IPS-15b (cell line): ENCODE results near the gene FILIP1L.

Experiments
- H3K27me3 ChIP-seq: one replicate; pipeline ENCODE4 v1.6.1; 2013; ENCODE audit warnings: low read length; ENCODE audit not compliant: control insufficient read depth, insufficient read depth
- H3K36me3 ChIP-seq: one replicate; pipeline ENCODE4 v1.6.1; 2013; ENCODE audit warnings: low read length; ENCODE audit not compliant: control insufficient read depth, insufficient read depth
- H3K4me1 ChIP-seq: one replicate; pipeline ENCODE4 v1.6.1; 2013; ENCODE audit warnings: mild to moderate bottlenecking, low read length; ENCODE audit not compliant: control insufficient read depth, insufficient read depth
- H3K4me3 ChIP-seq: one replicate; pipeline ENCODE4 v1.5.1; 2013; ENCODE audit warnings: low read depth, low read length
- H3K9ac ChIP-seq: one replicate; pipeline ENCODE4 v1.6.1; 2013; ENCODE audit warnings: low read depth, mild to moderate bottlenecking, low read length
- H3K9me3 ChIP-seq: one replicate; pipeline ENCODE4 v1.6.1; 2013; ENCODE audit warnings: mild to moderate bottlenecking, low read length; ENCODE audit not compliant: control insufficient read depth, insufficient read depth

FILIP1L gene

GRCh38 chr3:100032243-100032642, 82.1 kb downstream of the FILIP1L start:
- Histone ChIP-seq H3K4me3 (no peak overlapping the region), H3K9ac (no peak overlapping the region), H3K36me3 (no peaks in the 10 kb centered on the region), H3K4me1 (peaks cover 3% of the 10 kb centered on the region), H3K27me3 (no peaks in the 10 kb centered on the region), H3K9me3 (no peaks in the 10 kb centered on the region)

- H3K27me3 ChIP-seq: no peaks in the 10 kb centered on the region
- H3K4me1 ChIP-seq: no peaks in the 10 kb centered on the region
- H3K36me3 ChIP-seq: no peaks in the 10 kb centered on the region
- no peak overlapping the region for H3K9ac ChIP-seq
- H3K4me3 ChIP-seq: no peak overlapping the region
- H3K9me3 ChIP-seq: no peaks in the 10 kb centered on the region
Measured at GRCh38 chr3:100030914-100031425, 83.3 kb downstream of the FILIP1L start.

GRCh38 chr3:100030346-100030745, 84.0 kb downstream of the FILIP1L start:
- Histone ChIP-seq H3K9me3 (no peaks in the 10 kb centered on the region), H3K4me1 (no peaks in the 10 kb centered on the region), H3K36me3 (no peaks in the 10 kb centered on the region), H3K4me3 (no peak overlapping the region), H3K9ac (no peak overlapping the region), H3K27me3 (no peaks in the 10 kb centered on the region)

GRCh38 chr3:100029689-100030088, 84.6 kb downstream of the FILIP1L start:
- H3K4me1 ChIP-seq: no peaks in the 10 kb centered on the region
- no peaks in the 10 kb centered on the region for H3K36me3 ChIP-seq
- H3K9me3 ChIP-seq: no peaks in the 10 kb centered on the region
- no peaks in the 10 kb centered on the region for H3K27me3 ChIP-seq
- no peak overlapping the region for H3K9ac ChIP-seq
- H3K4me3 ChIP-seq: no peak overlapping the region

- Histone ChIP-seq H3K4me1 (no peaks in the 10 kb centered on the region), H3K4me3 (no peak overlapping the region), H3K27me3 (no peaks in the 10 kb centered on the region), H3K9ac (no peak overlapping the region), H3K36me3 (no peaks in the 10 kb centered on the region), H3K9me3 (no peaks in the 10 kb centered on the region)
Measured at GRCh38 chr3:100029052-100029451, 85.2 kb downstream of the FILIP1L start.

- H3K36me3 ChIP-seq: no peaks in the 10 kb centered on the region
- no peaks in the 10 kb centered on the region for H3K27me3 ChIP-seq
- no peaks in the 10 kb centered on the region for H3K9me3 ChIP-seq
- no peak overlapping the region for H3K9ac ChIP-seq
- no peaks in the 10 kb centered on the region for H3K4me1 ChIP-seq
- no peak overlapping the region for H3K4me3 ChIP-seq
Measured at GRCh38 chr3:100027321-100027720, 87.0 kb downstream of the FILIP1L start.

GRCh38 chr3:100024520-100025303, 89.6 kb downstream of the FILIP1L start:
- Histone ChIP-seq H3K9ac (no peak overlapping the region), H3K4me1 (no peaks in the 10 kb centered on the region), H3K27me3 (no peaks in the 10 kb centered on the region), H3K9me3 (no peaks in the 10 kb centered on the region), H3K36me3 (no peaks in the 10 kb centered on the region), H3K4me3 (no peak overlapping the region)

- H3K4me3 ChIP-seq: no peak overlapping the region
- H3K27me3 ChIP-seq: no peaks in the 10 kb centered on the region
- no peaks in the 10 kb centered on the region for H3K4me1 ChIP-seq
- H3K9ac ChIP-seq: no peak overlapping the region
- no peaks in the 10 kb centered on the region for H3K36me3 ChIP-seq
- no peaks in the 10 kb centered on the region for H3K9me3 ChIP-seq
Measured at GRCh38 chr3:100023595-100023994, 90.7 kb downstream of the FILIP1L start.

GRCh38 chr3:100023150-100023549, 91.2 kb downstream of the FILIP1L start:
- Histone ChIP-seq H3K9me3 (no peaks in the 10 kb centered on the region), H3K9ac (no peak overlapping the region), H3K27me3 (no peaks in the 10 kb centered on the region), H3K4me1 (no peaks in the 10 kb centered on the region), H3K4me3 (no peak overlapping the region), H3K36me3 (no peaks in the 10 kb centered on the region)

GRCh38 chr3:100022506-100022905, 91.8 kb downstream of the FILIP1L start:
- no peaks in the 10 kb centered on the region for H3K9me3 ChIP-seq

GRCh38 chr3:100020876-100021644, 93.2 kb downstream of the FILIP1L start:
- H3K9ac ChIP-seq: no peak overlapping the region
- no peaks in the 10 kb centered on the region for H3K9me3 ChIP-seq
- peaks cover 2% of the 10 kb centered on the region for H3K4me1 ChIP-seq
- no peaks in the 10 kb centered on the region for H3K36me3 ChIP-seq
- no peaks in the 10 kb centered on the region for H3K27me3 ChIP-seq
- H3K4me3 ChIP-seq: no peak overlapping the region

More at GRCh38 chr3:100022506-100022905, 91.8 kb downstream of the FILIP1L start:
- Histone ChIP-seq H3K4me1 (no peaks in the 10 kb centered on the region), H3K4me3 (no peak overlapping the region), H3K27me3 (no peaks in the 10 kb centered on the region), H3K36me3 (no peaks in the 10 kb centered on the region), H3K9ac (no peak overlapping the region)

GRCh38 chr3:100019719-100020118, 94.6 kb downstream of the FILIP1L start:
- H3K27me3 ChIP-seq: no peaks in the 10 kb centered on the region
- H3K4me1 ChIP-seq: peaks cover 2% of the 10 kb centered on the region
- H3K9me3 ChIP-seq: no peaks in the 10 kb centered on the region
- no peak overlapping the region for H3K4me3 ChIP-seq
- H3K36me3 ChIP-seq: no peaks in the 10 kb centered on the region
- H3K9ac ChIP-seq: no peak overlapping the region
